ENCODE results near the gene ASIC2. TPM values are rescaled to one million over a fixed set of nuclear protein-coding genes. Genes with fewer than 3 reads are reported as not detected.

The ASIC2 gene
- total RNA-seq, result under 1 TPM in 1 of 4 donors, not detected in 3; 0.48 TPM

- ATAC-seq (ENCODE audit: low FRiP score), result peak; percentile 58
- TF ChIP-seq CTCF (IDR thresholded peaks at IDR 0.05), result no peak
- DNase-seq (ENCODE audit: low spot score), result no peak
Measured at GRCh38 chr17:33292981-33293867, at the start of gene ASIC2. Gene ASIC2 (minus strand): TSS chr17:33293295.

- no peak for DNase-seq (ENCODE audit: low spot score)
- ATAC-seq (ENCODE audit: low FRiP score), result no peak
- TF ChIP-seq CTCF (IDR thresholded peaks at IDR 0.05), result no peak
Measured at GRCh38 chr17:33342025-33342424, 48.9 kb upstream of the ASIC2 start.

- TF ChIP-seq CTCF (IDR thresholded peaks at IDR 0.05), result no peak
- ATAC-seq (ENCODE audit: low FRiP score), result no peak
- DNase-seq (ENCODE audit: low spot score), result no peak
Measured at GRCh38 chr17:33338242-33338641, 45.1 kb upstream of the ASIC2 start.

- TF ChIP-seq CTCF (IDR thresholded peaks at IDR 0.05), result no peak
- no peak for ATAC-seq (ENCODE audit: low FRiP score)
- no peak for DNase-seq (ENCODE audit: low spot score)
Measured at GRCh38 chr17:33335491-33336173, 42.5 kb upstream of the ASIC2 start.

- no peak for TF ChIP-seq CTCF (IDR thresholded peaks at IDR 0.05)
- ATAC-seq (ENCODE audit: low FRiP score) (no peak), DNase-seq (ENCODE audit: low spot score) (no peak)
Measured at GRCh38 chr17:33334703-33335102, 41.6 kb upstream of the ASIC2 start.

- ATAC-seq (ENCODE audit: low FRiP score), result no peak
- no peak for TF ChIP-seq CTCF (IDR thresholded peaks at IDR 0.05)
- no peak for DNase-seq (ENCODE audit: low spot score)
Measured at GRCh38 chr17:33330877-33331276, 37.8 kb upstream of the ASIC2 start.

Measured in omental fat pad (tissue), 4 donors.